ENCODE measurements around the gene ZNF513. TPM values are rescaled to one million over a fixed set of nuclear protein-coding genes. Genes with fewer than 3 reads are reported as not detected.
"Not testable (repeated sequence)": the region's sequence is repeated elsewhere in the genome, so short reads cannot be mapped to it uniquely, and the experiment has no call there.

Gene ZNF513
- total and polyA plus RNA-seq, 2 donors (not counting 3 experiments of a cell fraction or from before 2014, with no cell fraction given) = 19.0 to 30.6 TPM

DNA sequence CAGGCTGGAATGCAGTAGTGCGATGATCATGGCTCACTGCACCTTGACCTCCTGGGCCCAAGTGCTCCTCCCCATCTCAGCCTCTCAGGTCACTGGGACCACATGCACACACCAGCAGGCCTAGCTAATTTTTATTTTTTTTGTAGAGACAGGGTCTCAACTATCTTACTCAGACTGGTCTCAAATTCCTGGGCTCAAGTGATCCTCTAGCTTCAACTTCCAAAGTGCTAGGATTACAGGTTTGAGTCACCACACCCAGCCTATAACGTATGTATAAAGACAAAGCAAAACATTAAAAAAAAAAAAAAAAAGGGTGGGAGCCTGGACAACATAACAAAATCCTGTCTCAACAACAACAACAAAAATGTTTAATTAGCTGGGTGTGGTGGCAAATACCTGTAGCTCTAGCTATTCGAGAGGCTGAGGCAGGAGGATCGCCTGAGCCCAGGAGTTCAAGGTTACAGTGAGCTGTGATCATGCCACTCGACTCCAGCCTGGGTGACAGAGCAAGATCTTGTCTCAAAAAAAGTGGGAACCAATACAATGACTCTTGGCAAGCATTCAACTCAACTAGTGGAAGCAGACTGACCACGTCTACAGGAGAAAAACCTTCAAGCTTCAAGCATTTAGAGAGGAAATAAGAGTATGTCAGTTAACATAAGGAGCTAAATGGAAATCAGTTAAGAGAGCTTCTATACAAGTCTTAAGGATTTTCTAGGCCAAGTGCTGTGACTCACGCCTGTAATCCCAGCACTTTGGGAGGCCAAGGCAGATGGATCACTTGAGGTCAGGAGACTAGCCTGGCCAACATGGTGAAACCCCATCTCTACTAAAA, 26.6 kb downstream of the ZNF513 start:
- Histone ChIP-seq H4K20me1 (replicated peaks; ENCODE audit: control insufficient read depth, extremely low read depth, insufficient read depth, low read length) (peaks cover 3% of the 10 kb centered on the region), H3K9me1 (replicated peaks; ENCODE audit: control insufficient read depth, extremely low read depth, insufficient read depth, low read length) (no peaks in the 10 kb centered on the region), H3K9me3 (replicated peaks; ENCODE audit: control insufficient read depth, insufficient read depth, low read length) (no peaks in the 10 kb centered on the region), H3K36me3 (ENCODE audit: control insufficient read depth in 2 of 2, extremely low read depth in 1 of 2, insufficient read depth in 2 of 2, low read length in 2 of 2) (no peaks in the 10 kb centered on the region), H3K9ac (replicated peaks; ENCODE audit: extremely low read depth, insufficient read depth, low read length) (no peak overlapping the region), H2AFZ (ENCODE audit: low read depth, low read length) (no peak overlapping the region), H3K4me3 (replicated peaks in 1 of 3; ENCODE audit: insufficient read depth in 1 of 3, low read depth in 1 of 3, low read length in 3 of 3) (no peak overlapping the region), H3K79me2 (ENCODE audit: control insufficient read depth, insufficient read depth, low read length) (peaks cover 78% of the 10 kb centered on the region), H3K27me3 (ENCODE audit: control insufficient read depth in 2 of 2, insufficient read depth in 2 of 2, low read length in 2 of 2) (no peaks in the 10 kb centered on the region), H3K27ac (ENCODE audit: insufficient read depth, low read depth, low read length) (no peak overlapping the region), H3K4me2 (ENCODE audit: insufficient read depth, low read length) (no peak overlapping the region), H3K4me1 (ENCODE audit: control insufficient read depth, extremely low read depth, insufficient read depth, low read length) (peaks cover 16% of the 10 kb centered on the region)
- intact Hi-C loops (cut with micrococcal nuclease) = no loop called here
- TF ChIP-seq JUN (IDR thresholded peaks at IDR 0.05; ENCODE audit: borderline replicate concordance, insufficient read depth, insufficient read length, low read depth) (no peak), POLR2AphosphoS5 (IDR thresholded peaks at IDR 0.05; ENCODE audit: insufficient read depth, low read depth, low read length) (no peak), GATA2 (IDR thresholded peaks at IDR 0.05; ENCODE audit: insufficient read depth, insufficient read length, low read depth, low read length) (no peak), POLR2A (IDR thresholded peaks at IDR 0.05; ENCODE audit: low read depth, low read length) (no peak), MYC (IDR thresholded peaks at IDR 0.05; ENCODE audit: low read depth, low read length) (no peak), EZH2 (IDR thresholded peaks at IDR 0.05; ENCODE audit: borderline replicate concordance, low read depth, low read length, severe bottlenecking) (no peak), FOS (IDR thresholded peaks at IDR 0.05; ENCODE audit: borderline replicate concordance, insufficient read depth, low read length) (no peak)
- TF ChIP-seq, protein P1, sequence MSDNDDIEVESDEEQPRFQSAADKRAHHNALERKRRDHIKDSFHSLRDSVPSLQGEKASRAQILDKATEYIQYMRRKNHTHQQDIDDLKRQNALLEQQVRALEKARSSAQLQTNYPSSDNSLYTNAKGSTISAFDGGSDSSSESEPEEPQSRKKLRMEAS (IDR thresholded peaks at IDR 0.05; ENCODE audit: insufficient read depth, insufficient read length) = no peak
- TF ChIP-seq, protein P2, sequence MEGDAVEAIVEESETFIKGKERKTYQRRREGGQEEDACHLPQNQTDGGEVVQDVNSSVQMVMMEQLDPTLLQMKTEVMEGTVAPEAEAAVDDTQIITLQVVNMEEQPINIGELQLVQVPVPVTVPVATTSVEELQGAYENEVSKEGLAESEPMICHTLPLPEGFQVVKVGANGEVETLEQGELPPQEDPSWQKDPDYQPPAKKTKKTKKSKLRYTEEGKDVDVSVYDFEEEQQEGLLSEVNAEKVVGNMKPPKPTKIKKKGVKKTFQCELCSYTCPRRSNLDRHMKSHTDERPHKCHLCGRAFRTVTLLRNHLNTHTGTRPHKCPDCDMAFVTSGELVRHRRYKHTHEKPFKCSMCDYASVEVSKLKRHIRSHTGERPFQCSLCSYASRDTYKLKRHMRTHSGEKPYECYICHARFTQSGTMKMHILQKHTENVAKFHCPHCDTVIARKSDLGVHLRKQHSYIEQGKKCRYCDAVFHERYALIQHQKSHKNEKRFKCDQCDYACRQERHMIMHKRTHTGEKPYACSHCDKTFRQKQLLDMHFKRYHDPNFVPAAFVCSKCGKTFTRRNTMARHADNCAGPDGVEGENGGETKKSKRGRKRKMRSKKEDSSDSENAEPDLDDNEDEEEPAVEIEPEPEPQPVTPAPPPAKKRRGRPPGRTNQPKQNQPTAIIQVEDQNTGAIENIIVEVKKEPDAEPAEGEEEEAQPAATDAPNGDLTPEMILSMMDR (IDR thresholded peaks at IDR 0.05; ENCODE audit: extremely low read depth in 1 of 2, insufficient read depth in 1 of 2, low read depth in 1 of 2, low read length in 2 of 2) = no peak
- POLR2A ChIA-PET = no interaction called here
- no TSS peak for BruUV-seq (replicated peaks)
- DNase-seq (ENCODE audit: low read depth, low spot score) (no peak), FAIRE-seq (no peak)
- CTCF ChIA-PET = interaction anchor here (0.6 to 2.1 kb wide), 4 partner anchors 16 to 287 kb away, joined by 3 to 5 read pairs (median 4); partner anchors contain the start of gene EIF2B4
- dilution Hi-C loops (cut with MboI; ENCODE audit: extremely low pct_ligation_motif_present, low sequenced_read_pairs) = no loop called here

DNA sequence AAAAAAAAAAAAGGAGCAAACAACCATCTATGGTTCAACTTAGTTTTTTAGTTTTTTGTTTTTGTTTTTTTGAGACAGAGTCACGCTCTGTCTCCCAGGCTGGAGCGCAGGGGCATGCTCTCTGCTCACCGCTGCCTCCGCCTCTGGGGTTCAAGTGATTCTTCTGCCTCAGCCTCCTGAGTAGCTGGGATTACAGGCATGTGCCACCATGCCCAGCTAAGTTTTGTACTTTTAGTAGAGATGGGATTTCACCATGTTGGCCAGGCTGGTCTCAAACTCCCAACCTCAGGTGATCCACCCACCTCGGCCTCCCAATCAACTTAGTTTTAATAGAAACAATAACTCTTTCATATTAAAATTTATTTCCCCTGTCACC, 27.2 kb downstream of the ZNF513 start:
- FAIRE-seq; H4K20me1 ChIP-seq (replicated peaks; ENCODE audit: control insufficient read depth, extremely low read depth, insufficient read depth, low read length); POLR2A ChIA-PET; H3K9me1 ChIP-seq (replicated peaks; ENCODE audit: control insufficient read depth, extremely low read depth, insufficient read depth, low read length); intact Hi-C loops (cut with micrococcal nuclease); BruUV-seq (replicated peaks); H3K36me3 ChIP-seq (ENCODE audit: control insufficient read depth in 2 of 2, extremely low read depth in 1 of 2, insufficient read depth in 2 of 2, low read length in 2 of 2); dilution Hi-C loops (cut with MboI; ENCODE audit: extremely low pct_ligation_motif_present, low sequenced_read_pairs); H3K27me3 ChIP-seq (ENCODE audit: control insufficient read depth in 2 of 2, insufficient read depth in 2 of 2, low read length in 2 of 2); DNase-seq (ENCODE audit: low read depth, low spot score); H3K9me3 ChIP-seq (replicated peaks; ENCODE audit: control insufficient read depth, insufficient read depth, low read length); H3K27ac ChIP-seq (ENCODE audit: insufficient read depth, low read depth, low read length); H3K4me3 ChIP-seq (replicated peaks in 1 of 3; ENCODE audit: insufficient read depth in 1 of 3, low read depth in 1 of 3, low read length in 3 of 3); H3K4me2 ChIP-seq (ENCODE audit: insufficient read depth, low read length); H2AFZ ChIP-seq (ENCODE audit: low read depth, low read length); H3K9ac ChIP-seq (replicated peaks; ENCODE audit: extremely low read depth, insufficient read depth, low read length): not testable (repeated sequence)
- CTCF ChIA-PET = interaction anchor here (0.7 to 2.1 kb wide), 3 partner anchors 16 to 244 kb away, joined by 3 to 5 read pairs (median 4); partner anchors contain the start of gene EIF2B4
- Histone ChIP-seq H3K79me2 (ENCODE audit: control insufficient read depth, insufficient read depth, low read length) (peaks cover 77% of the 10 kb centered on the region), H3K4me1 (ENCODE audit: control insufficient read depth, extremely low read depth, insufficient read depth, low read length) (peaks cover 16% of the 10 kb centered on the region)

All from endothelial cell of umbilical vein (primary cell).